Uterus (tissue), 2 donors: ENCODE results near the gene UPF1.

Experiments used
- CTCF ChIP-seq, 4 experiments: fragments of 200-600 bp in 2 of 4; fragments of 450-650 bp in 2 of 4; sonication (generic) in 2 of 4; IDR thresholded peaks; one replicate each; pipeline ENCODE4 v1.5.1; 2016 to 2019; ENCODE audit warnings: antibody characterized with exemption in 4 of 4, mild to moderate bottlenecking in 2 of 4, moderate library complexity in 1 of 4
- POLR2A ChIP-seq, 2 donors: fragments of 450-650 bp; IDR thresholded peaks; one replicate each; pipeline ENCODE4 v1.6.1; 2016; ENCODE audit warnings: antibody characterized with exemption in 2 of 2, mild to moderate bottlenecking in 1 of 2, moderate library complexity in 1 of 2

- no peak for TF ChIP-seq CTCF (IDR thresholded peaks at IDR 0.05)
- no peak for TF ChIP-seq POLR2A (IDR thresholded peaks at IDR 0.05)
Measured at GRCh38 chr19:18895824-18896341, 64.1 kb downstream of the UPF1 start, which contains the start of gene CERS1.
